HCT116 (cell line): ENCODE measurements around the gene TMEM237. TPM values are rescaled to one million over a fixed set of nuclear protein-coding genes. Genes with fewer than 3 reads are reported as not detected.

ENCODE experiments used
- ATAC-seq: fragments of 200-7000 bp; cut with Tn5 transposase; 2 replicates; pipeline ENCODE4 v1.9.1; 2020; ENCODE audit warnings: mild to moderate bottlenecking, moderate library complexity
- BruUV-seq: library from RNA; stranded (reverse); fragments of 400-500 nt; replicated peaks from 2 replicates; lab custom pipeline; 2021; lab: Mats Ljungman, UMichigan
- CTCF ChIA-PET: fragments of 300-600 bp; sonication (Branson Sonifier 250); formaldehyde crosslinking; loops from one replicate; lab custom pipeline; 2021; ENCODE audit warnings: antibody characterized with exemption; lab: Charles Lee
- POLR2A ChIA-PET: fragments of 300-600, 350-600 bp; sonication (Branson Sonifier 250); formaldehyde crosslinking; loops from one replicate; lab custom pipeline; 2021; ENCODE audit warnings: antibody characterized with exemption; lab: Charles Lee
- RAD21 ChIA-PET, 2 experiments: fragments of 300-600 bp; sonication (Branson Sonifier 250); formaldehyde crosslinking; loops; one replicate each; lab custom pipeline; 2023; ENCODE audit warnings: low total read pairs in 2 of 2; ENCODE audit not compliant: uncharacterized antibody in 2 of 2, unreplicated experiment in 2 of 2, low non-redundant PET in 1 of 2; lab: Charles Lee
- DNase-seq: peaks from one replicate; pipeline ENCODE4 v3.0.0-alpha.2; 2010; ENCODE audit warnings: low read depth, low spot score
- H2AFZ ChIP-seq: fragments of 200-600 bp; shearing (Covaris generic), sonication (generic); 2 replicates; pipeline ENCODE4 v1.6.1; 2017; ENCODE audit warnings: low read depth, mixed run types, mixed read lengths, antibody characterized with exemption, low read length; ENCODE audit not compliant: poor library complexity, severe bottlenecking
- H3K27ac ChIP-seq: 2 replicates; pipeline ENCODE4 v1.5.1; 2012; ENCODE audit warnings: low read depth, low read length
- H3K27me3 ChIP-seq: fragments of 200-600 bp; sonication (generic); 2 replicates; pipeline ENCODE4 v1.6.1; 2016; ENCODE audit warnings: mixed run types, low read length, mixed read lengths; ENCODE audit not compliant: insufficient read depth
- H3K36me3 ChIP-seq, 2 experiments: fragments of 200-500 bp in 1 of 2; fragments of 200-600 bp in 1 of 2; sonication (Bioruptor generic) in 1 of 2; sonication (generic) in 1 of 2; 2 replicates each; pipeline versions ENCODE4 v1.5.1 to v1.6.1; 2014 to 2016; ENCODE audit warnings: low read length in 2 of 2, inconsistent platforms in 1 of 2, mixed read lengths in 1 of 2, mixed run types in 1 of 2; ENCODE audit not compliant: insufficient read depth in 2 of 2, control insufficient read depth in 1 of 2
- H3K4me1 ChIP-seq, 2 experiments: fragments of 200-600 bp in 1 of 2; sonication (generic) in 1 of 2; 2 replicates each; pipeline versions ENCODE4 v1.5.1 to v1.6.1; 2012 to 2017; ENCODE audit warnings: low read length in 2 of 2, inconsistent platforms in 1 of 2, mild to moderate bottlenecking in 1 of 2, mixed read lengths in 1 of 2, mixed run types in 1 of 2, moderate library complexity in 1 of 2; ENCODE audit not compliant: insufficient read depth in 2 of 2, control insufficient read depth in 1 of 2
- H3K4me2 ChIP-seq: fragments of 200-600 bp; sonication (generic); 2 replicates; pipeline ENCODE4 v1.6.1; 2017; ENCODE audit warnings: mixed run types, low read length, mixed read lengths
- H3K4me3 ChIP-seq, 2 experiments: fragments of 200-600 bp in 1 of 2; sonication (generic) in 1 of 2; replicated peaks in 1 of 2; 2 replicates each; pipeline ENCODE4 v1.5.1; 2011 to 2016; ENCODE audit warnings: low read length in 2 of 2, control low read depth in 1 of 2, low read depth in 1 of 2, mild to moderate bottlenecking in 1 of 2, mixed read lengths in 1 of 2, mixed run types in 1 of 2
- H3K79me2 ChIP-seq: fragments of 200-600 bp; sonication (generic); 2 replicates; pipeline ENCODE4 v1.6.1; 2017; ENCODE audit warnings: mild to moderate bottlenecking, mixed run types, low read length, moderate library complexity, mixed read lengths; ENCODE audit not compliant: insufficient read depth
- H3K9ac ChIP-seq: fragments of 200-600 bp; sonication (generic); 2 replicates; pipeline ENCODE4 v1.6.1; 2016; ENCODE audit warnings: low read length, mixed read lengths
- H3K9me2 ChIP-seq: fragments of 200-600 bp; sonication (generic), shearing (Covaris generic); 2 replicates; pipeline ENCODE4 v1.6.1; 2017; ENCODE audit warnings: mixed run types, mild to moderate bottlenecking, moderate library complexity; ENCODE audit not compliant: insufficient read depth
- H3K9me3 ChIP-seq, 2 experiments: fragments of 200-500 bp in 1 of 2; fragments of 200-600 bp in 1 of 2; sonication (Bioruptor generic) in 1 of 2; sonication (generic) in 1 of 2; 2 replicates each; pipeline ENCODE4 v1.6.1; 2014 to 2017; ENCODE audit warnings: low read length in 2 of 2, mixed read lengths in 2 of 2, inconsistent platforms in 1 of 2, low read depth in 1 of 2, mild to moderate bottlenecking in 1 of 2, mixed run types in 1 of 2, moderate library complexity in 1 of 2; ENCODE audit not compliant: control insufficient read depth in 1 of 2, insufficient read depth in 1 of 2
- H4K20me1 ChIP-seq: fragments of 200-600 bp; sonication (generic), shearing (Covaris generic); 2 replicates; pipeline ENCODE4 v1.6.1; 2017; ENCODE audit warnings: mixed run types, mild to moderate bottlenecking, moderate library complexity; ENCODE audit not compliant: insufficient read depth
- CEBPB ChIP-seq: IDR thresholded peaks from 2 replicates; pipeline ENCODE4 v1.6.1; 2012; ENCODE audit warnings: low read depth
- EZH2phosphoT487 ChIP-seq: fragments of 200-600 bp; IDR thresholded peaks from 2 replicates; pipeline ENCODE4 v1.6.1; 2018; ENCODE audit warnings: antibody characterized with exemption, borderline replicate concordance
- FOSL1 ChIP-seq: IDR thresholded peaks from 2 replicates; pipeline ENCODE4 v1.6.1; 2012; ENCODE audit warnings: low read depth
- JUND ChIP-seq: IDR thresholded peaks from 2 replicates; pipeline ENCODE4 v1.6.1; 2012
- MAX ChIP-seq: IDR thresholded peaks from 2 replicates; pipeline ENCODE4 v1.6.1; 2012
- REST ChIP-seq: IDR thresholded peaks from 2 replicates; pipeline ENCODE4 v1.6.1; 2012; ENCODE audit warnings: low read depth
- ZBTB33 ChIP-seq: IDR thresholded peaks from 2 replicates; pipeline ENCODE4 v1.6.1; 2011; ENCODE audit warnings: mild to moderate bottlenecking, low read length, moderate library complexity; ENCODE audit not compliant: insufficient replicate concordance; ENCODE audit errors: extremely low read depth
- intact Hi-C: fragments of 100-400 bp; cut with micrococcal nuclease; formaldehyde crosslinking; loops from 2 replicates; pipeline ENCODE4 v1.10.0; 2022
- total RNA-seq: library from RNA; stranded (reverse); gene quantifications from one replicate; pipeline ENCODE4 v1.2.1, GENCODE V29; 2021; ENCODE audit not compliant: unreplicated experiment

TMEM237 gene
- total RNA-seq, 1 experiment from 2014 or later, result 29.4 TPM

- TF ChIP-seq ZBTB33 (no peak), REST (no peak), CEBPB (no peak), MAX (no peak), JUND (no peak), FOSL1 (no peak), EZH2phosphoT487 (no peak)
- ChIA-PET RAD21 (no interaction called here), CTCF (no interaction called here), POLR2A (no interaction called here)
- intact Hi-C loops, result no loop called here
- Histone ChIP-seq H2AFZ (no peak overlapping the region), H3K79me2 (peaks cover 5% of the 10 kb centered on the region; the same call in 1 of the 2 replicates), H3K4me2 (no peak overlapping the region), H3K27ac (no peak overlapping the region), H3K9me3 (no peaks in the 10 kb centered on the region), H3K4me3 (no peak overlapping the region), H4K20me1 (no peaks in the 10 kb centered on the region), H3K9me2 (no peaks in the 10 kb centered on the region), H3K27me3 (no peaks in the 10 kb centered on the region), H3K4me1 (peaks cover 0 to 4% of the 10 kb centered on the region in 2 experiments; a peak in 1 of 4 replicates), H3K9ac (no peak overlapping the region), H3K36me3 (peaks cover 6 to 18% of the 10 kb centered on the region in 2 experiments; a peak in 3 of 4 replicates)
- ATAC-seq (no peak), DNase-seq (no peak)
- BruUV-seq, result no TSS peak
Observed at GRCh38 chr2:201638326-201638725, 5.0 kb downstream of the TMEM237 start.
